Activated CD4-positive, alpha-beta T cell treated with anti-CD3 and anti-CD28 coated beads for 24 hours (primary cell): ENCODE data around the gene ADI1.
"Not testable (repeated sequence)": the region's sequence is repeated elsewhere in the genome, so short reads cannot be mapped to it uniquely, and the experiment has no call there.

Experiments used
- DNase-seq, 2 donors: peaks; one replicate each; pipeline ENCODE4 v3.0.0-alpha.2; 2020; ENCODE audit warnings: low read depth in 2 of 2

The ADI1 gene

DNA sequence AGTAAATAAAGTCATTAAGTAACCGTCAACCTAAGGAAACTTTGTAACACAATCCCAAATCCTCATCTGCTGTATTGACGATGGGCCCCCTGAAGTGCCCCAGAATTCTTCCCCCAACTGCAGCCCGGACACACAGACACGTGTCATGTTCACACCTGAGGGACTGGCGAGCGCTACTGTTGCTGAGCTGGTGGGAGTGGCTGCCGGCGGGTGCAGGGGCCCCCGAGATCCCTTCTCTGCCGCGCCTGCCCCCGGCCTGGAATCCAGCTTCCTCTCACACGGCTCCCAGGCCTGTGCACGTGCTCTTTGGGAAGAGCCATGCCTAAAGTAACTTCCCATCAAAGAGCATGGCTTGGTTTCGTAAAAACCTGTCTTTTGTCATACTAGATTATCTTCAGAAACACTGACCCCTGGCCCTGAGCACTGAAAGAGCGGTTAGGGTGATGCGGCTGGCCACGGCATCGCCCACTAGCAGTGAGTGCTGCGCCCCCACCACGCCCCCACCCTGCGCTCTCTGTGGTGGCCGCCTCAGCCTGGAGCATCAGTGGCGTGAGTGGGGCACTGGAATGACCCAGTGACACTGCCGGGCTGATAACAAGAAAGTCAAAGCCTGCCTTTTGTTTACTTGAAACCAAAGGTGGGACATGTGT, 56.0 kb downstream of the ADI1 start:
- no peak for DNase-seq

DNA sequence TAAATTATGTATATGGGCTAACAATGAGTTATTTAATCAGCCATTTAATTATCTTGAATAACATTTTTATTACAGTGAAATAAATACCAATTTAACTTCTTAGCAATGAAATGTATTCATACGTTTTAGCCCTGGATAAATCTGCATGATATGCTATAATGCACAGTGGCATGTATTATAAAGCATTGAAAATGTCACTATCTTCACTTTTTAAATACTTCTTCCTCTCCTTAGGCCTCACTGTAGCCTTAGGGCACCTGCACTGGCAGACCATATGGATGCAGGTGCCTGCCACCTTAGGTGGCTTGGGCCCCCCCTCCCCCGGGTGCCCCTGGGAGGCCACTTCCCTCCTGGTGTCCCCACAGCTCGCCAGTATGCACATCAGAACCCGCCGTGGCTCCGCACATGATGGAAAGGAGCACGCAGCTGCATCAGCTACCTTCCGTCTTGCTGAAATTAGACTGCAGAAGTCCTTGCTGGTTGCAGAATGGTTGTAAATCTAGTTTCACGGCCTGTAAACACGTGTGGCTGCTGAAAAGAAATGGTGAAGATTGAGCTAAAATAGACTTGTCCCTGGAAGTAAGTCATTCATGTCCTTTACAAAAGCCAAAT, 56.7 kb downstream of the ADI1 start:
- DNase-seq = no peak

DNA sequence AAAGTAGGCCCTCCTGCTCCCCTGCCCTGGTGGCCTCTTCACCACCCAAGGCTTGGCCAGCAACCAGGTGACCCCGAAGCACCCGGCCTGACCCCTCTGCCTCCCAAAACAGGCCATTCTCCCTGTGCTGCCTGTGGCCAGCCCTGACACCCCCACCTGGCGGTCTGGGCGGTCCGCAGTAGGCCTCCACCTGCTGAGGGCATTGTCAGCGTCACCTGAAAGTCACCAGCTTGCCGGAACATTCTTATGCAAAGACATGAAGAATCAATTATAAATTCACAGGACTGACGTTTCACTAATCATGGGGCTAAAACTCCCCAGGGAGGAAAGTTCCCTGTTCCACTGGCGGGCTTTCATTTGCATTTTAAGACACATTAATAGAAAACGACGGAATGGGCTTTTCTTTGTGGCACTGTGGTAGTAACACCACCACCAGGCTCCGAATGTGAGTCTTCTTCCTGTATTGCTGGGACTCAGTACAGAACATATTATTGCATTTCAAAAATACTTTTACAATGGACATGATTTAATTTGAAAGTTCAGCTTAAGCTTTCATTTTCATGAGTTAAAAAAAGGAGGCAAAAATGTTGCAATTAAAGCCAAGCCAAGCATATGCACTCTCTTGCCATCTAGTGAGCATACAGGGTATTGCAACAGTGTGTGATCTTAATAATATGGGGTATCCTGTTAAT, 57.4 kb downstream of the ADI1 start:
- peak in 1 of 2 donors; percentile 14 for DNase-seq

DNA sequence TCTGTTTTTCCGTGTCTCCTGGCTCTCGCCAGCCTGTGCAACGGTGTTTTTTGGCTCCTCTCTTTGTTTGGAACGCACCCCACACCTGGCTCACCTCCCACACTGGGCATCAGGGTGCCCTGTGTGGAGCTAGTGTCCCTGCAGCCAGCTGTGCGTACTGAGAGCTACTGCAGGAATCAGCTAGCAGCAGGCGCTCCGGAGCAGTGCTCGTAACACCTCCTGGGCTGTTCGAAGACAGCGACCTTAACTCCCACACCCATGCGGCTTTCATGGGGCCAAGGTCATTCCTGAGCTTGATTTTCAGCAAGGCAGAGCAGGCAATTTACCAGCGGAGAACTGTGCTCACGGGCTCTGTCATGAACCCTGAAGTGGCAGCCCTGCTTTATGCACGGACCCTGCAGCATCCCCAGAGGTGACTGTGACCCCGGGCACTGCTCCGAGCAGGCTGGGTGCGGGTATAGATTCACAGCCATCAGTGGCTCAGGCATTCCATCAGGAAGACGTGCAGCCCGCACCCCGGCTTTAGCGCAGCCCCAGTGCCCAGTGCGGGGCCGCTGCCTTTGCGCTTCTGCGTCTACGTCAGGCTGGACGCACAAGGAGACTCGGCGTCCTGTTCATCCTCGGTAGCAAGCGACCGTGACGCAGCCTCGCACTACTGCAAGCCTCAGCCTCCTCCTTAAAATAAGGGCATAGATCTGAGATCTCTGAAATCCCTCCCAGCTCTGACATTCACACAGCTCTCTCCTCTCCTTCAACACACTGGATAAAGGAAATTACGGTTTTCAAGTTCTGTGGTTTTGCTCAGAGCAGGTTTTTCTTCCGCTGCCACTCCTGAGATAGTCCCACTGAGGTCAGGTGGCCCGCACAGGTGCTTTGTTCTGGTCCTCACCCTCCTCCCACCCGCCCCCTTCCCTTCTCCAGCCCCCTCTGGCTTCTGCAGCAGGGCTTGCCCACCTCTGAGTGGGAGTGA, 58.2 kb downstream of the ADI1 start:
- no peak for DNase-seq

DNA sequence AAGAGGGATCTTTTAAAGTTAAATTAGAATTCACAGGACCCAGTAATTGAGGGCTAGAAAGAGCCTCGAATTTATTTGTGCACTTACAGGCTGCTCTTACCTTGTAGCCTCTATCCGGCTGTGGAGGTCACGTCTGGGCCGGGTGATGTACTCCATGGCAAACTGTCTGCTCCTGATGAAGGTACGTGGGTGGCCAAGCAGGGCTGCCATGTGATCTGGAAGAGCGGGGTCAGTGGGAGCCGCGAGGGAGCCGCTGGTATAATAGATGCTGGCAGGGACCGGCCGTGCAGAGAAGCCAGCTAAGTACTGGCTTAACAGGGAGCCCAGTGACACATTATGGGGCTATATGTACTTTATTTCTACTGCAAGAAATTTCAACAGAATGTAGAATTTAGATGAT, 59.2 kb downstream of the ADI1 start:
- no peak for DNase-seq

DNA sequence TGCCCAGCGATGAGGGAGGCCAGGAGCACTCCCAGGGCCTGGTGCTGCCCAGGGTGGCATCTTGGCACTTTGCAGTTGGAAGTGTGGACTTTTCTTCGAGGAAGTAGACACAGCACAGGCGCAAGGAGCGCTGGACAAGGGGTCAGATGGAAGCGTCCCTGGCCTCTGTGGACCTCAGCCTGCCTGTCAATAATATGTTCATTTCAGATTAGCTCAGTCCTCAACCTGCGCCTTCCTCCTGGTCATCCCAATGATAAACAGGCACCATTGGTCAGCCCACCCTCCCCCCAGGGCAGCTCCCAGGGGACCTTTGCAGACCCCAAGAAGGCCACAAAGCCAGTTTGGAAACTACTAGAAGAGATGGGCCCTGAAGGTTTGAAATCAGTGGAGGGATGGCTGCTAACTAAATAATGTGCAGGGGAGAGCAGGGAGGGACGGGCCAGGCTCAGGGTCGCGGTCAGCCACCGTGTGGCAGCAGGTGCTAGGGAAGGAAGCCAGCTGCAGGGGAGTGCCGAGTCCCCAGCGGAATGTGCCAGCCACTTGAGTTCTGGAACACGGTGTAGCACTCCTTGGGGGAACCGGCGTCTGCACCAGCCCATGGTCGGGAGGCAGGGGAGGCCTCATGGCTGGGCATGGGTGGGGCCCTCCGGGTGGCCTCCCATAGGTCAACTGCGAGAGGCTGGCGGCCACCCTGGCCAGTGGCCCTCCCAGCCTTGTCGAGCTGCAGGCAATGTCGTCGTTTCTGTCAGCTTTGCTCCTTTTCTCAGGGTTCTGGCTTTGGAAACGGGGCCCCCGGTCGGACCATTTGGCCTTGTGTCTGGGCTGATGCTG, 59.9 kb downstream of the ADI1 start:
- no peak for DNase-seq

DNA sequence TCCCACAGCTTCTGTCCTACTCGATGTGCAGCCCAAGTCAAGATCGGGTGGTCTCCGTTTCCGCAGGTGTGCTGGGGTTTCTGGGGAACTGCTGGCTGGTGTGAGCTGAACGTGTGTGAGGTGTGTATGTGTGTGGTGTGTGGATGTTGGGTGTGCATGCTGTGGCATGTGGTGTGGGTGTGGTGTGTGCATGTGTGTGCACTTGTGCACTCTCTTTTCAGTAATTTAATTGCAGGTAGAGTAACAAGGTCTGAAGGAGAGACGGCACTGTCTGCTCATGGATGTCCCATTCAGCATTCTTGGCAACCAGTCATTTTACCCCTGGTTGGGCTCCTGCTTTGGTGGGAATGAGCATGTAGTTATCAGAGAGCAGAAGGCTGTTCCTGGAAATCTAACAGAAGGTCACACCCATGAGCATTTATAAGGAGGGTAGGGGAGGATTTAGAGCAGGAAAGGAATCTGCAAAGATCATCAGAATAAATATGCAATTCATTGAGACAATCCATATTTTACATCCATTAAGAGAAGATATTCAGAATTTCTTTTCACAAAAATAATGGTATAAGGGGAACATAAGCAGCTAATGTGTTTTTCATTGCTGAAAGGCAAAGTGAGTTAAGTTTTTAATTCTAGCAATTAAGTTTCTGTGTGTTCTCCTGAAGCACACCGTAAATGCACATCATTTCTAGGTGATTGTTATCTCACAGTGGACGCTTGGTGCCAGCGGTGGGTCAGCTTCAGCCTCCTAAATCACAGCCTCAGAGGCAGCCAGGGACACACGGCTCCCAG, 60.7 kb downstream of the ADI1 start:
- no peak for DNase-seq

DNA sequence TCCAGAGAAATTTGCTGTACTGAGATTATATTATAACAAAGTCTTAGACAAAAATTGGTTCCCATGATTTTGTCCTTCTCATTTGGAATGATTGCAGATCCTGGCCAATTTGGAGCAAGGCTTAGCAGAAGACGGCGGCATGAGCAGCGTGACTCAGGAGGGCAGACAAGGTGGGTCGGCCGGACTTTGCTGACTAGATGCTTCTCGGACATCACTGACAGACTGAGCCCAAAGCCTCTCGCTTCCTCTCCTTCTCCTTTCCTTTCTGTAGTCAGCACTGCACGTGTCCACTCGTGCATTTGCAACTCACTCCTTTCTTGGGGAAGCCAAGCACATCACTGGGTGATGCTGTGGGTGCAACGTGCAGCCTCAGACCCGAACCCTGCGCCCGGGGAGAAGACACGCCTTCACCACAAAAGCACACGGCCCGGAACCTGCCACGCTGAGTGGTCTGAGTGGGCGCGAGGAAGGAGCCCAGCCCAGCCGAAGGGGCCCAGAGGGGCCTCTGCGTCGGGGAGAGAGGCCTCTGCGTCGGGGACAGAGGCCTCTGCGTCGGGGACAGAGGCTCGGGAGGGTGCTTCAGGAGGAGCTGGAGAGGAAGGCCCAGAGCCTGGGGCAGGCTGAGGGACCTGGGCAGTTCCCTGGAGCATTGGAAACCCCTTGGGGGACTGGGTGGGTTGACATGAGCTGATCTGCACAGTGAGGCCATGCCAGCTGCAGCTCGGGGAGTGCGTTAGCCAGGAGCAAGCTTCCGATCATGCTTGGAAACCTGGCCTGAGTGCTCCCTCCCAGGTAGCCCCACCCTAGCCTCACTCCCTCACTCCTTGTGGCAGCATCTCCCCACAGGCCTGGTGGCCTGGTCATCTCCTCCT, 61.6 kb downstream of the ADI1 start:
- no peak for DNase-seq

DNA sequence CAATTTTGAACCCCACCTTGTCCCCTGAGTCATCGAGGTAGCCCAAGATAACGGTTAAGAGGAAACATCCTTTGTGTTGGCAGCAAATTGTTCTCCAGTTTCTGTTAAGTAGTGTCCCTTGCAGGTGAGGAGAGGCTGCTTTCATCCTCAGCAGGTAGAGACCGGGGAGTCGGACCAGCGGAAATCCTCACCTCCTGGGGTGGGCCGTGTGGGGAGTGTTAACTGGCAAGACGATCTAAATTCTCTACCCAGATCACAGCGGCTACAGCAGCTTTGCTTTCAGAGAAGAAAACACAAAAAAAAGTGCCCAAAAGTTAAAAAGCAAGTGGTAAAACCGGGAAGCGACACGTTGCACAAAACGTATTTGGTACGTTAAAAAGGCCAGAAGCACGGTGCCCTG, 63.2 kb downstream of the ADI1 start:
- DNase-seq = no peak

DNA sequence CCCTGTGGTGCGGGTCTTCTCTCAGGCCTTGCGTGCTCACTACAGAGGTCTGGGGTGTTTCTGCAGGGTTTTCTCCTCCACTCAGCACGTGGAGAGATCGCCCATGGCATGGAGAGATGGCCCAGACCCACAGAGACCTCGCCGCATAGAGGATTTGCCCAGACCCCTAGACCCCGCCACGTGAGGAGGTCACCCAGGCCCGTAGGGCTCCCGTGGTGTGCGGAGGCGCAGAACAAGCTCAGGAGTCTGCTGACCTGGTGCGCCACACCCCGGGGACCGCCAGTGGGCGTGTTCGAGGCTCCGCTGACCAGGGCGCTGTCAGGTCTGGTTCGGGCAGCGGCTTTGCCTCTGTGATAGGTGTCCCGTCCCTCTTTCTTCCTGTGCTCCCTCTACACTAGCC, 64.5 kb downstream of the ADI1 start:
- DNase-seq = no peak

DNA sequence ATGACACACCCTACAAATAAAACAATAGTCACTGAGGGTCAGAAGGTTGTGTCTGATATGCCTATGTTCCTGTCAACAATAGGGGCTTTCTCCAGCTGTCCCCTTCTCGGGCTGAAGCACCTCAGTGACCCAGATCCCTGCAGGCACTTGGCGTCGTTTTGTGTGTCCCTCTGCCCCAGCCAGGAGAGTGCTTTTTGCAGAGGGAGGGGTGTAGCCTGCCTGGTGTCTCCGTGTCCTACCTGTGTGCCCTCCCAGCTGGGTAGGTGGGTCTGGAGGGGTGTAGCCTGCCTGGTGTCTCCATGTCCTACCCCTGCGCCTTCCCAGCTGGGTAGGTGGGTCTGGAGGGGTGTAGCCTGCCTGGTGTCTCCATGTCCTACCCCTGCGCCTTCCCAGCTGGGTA, 65.3 kb downstream of the ADI1 start:
- DNase-seq = not testable (repeated sequence)

DNA sequence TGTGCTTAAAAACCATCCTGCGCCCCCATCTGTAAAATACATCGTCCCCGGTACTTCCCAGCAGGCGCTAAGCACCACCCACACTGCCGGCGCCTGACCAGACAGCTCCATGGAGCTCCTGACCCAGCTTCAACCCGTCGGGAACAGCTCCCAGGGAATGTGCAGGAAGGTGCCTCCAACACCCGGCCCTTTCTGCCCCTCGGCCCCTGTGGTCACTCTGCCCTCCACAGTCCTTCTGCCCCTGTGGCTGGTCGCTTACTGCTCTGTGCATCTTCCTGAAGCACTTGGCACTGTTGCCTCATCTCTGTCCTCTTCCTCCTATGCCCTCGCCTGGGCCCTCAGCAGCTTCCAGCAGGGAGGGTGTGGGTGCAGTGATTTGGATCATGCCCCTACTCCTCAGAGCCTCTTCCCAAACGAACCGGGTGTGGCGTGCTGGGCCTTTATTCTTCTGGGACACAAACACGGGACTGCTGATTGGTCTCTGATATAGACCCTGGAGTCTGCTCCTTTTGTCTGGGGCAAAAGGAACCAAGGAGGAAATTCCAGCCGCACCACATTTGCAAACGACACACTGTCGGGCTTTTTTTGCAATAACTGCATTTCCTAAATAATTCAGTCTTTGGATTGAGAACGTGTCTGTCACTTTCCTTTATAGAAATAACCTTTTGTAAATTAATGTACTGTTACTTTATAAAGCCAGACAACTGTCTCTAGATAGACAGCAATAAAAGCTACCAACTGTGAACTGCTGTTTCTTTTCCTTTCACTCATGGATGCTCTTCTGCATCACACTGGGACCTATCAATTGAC, 65.9 kb downstream of the ADI1 start:
- DNase-seq = no peak

DNA sequence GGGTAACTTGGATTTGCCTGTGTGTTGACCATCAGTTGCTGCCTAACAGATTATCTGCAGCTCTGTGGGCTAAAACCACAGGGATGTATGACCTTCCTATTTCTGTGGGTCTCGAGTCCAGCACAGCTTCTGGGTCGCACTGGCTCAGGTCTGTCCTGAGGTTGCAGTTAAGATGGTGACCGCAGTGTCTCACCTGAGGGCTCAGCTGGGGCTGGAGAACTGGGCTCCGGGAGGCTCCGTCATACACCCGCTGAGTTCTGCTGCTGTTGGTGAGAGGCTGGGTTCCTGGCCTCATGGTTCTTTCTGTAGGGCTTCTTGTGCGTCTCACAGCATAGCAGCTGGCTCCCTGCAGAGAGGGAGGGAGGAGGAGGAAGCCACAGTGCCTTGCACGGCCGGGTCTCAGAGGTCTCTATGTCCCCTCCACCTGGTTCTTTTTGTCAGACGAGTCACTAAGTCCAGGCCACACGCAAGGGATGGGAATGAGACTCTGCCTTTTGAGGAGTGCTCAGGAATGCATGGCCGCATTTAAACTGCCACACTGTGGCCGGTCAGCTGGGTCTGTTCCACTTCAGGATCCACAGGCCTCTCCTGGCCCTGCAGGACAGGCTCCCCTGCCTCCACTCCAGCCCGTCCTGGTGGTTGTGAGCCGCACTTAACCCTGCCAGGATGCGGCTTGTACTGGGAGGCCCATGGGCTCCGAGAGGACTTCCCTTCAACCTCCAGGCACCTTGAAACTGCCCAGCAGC, 67.2 kb downstream of the ADI1 start:
- DNase-seq = no peak

DNA sequence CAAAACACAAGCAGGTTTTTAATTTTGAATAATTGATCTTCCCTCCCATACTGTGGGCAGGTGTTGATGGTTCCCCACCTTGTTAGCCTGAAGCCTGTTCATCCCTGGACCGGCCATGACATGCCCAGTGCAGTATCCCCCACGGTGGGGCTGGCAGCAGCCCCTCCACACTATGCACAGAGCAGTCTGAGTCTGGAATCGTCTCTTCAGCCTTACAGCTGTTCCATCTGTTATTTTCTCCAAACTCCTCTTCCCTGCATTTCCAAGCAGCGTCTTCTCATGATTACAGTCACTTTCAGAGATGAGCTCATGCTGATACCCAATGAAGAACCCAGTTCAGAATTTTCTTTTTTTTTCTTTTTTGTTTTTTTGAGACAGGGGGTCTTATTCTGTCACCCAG, 68.2 kb downstream of the ADI1 start:
- no peak for DNase-seq

DNA sequence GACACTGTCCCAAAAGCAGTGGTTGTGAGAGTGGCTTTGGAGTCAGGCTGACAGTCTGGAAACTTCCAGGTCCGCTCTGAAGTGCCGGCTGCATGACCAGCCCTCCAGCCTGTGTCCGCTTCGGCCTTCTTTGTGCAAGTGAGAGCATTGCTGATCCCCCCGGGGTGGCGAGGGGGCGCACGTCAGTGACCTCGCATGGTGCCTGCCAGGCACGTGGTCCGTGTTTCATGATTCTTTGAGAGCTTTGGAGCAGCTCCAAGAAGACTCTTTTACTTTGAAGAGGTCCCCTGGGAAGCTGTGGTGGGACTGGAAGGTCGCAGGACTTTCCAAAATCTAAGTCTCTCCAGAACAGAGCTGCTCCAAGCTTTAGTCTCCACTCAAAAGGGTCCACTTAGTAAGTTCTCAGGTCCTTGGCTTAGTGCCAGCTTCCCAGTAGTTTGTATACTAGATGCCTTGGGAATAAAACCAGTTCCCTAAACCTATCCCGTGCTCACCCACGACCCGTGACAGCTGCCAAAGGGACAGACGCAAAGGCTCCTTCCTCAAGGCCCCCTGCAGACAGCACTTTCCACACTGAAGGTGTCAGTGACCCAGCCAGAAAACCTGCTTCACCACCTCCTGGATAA, 68.8 kb downstream of the ADI1 start:
- DNase-seq = no peak

DNA sequence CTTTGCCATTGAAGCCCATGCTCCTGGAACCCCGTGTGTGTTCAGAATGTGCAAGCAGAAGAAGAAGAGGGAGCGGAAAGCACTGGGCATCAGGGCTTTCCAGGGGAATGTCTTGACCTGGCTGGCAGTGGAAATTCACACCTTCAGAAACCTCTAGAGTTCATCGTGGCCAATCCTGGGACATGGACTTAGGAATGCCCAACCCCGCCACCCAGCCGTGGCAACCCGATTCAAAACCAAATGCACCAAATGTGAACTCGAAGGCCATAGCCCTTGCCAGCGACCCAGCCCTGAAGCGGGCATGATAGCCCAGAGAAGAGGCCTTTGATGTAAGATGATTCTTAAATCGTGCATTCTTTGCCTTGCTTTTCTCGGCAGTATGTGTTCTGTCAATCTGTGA, 69.4 kb downstream of the ADI1 start:
- DNase-seq = no peak

DNA sequence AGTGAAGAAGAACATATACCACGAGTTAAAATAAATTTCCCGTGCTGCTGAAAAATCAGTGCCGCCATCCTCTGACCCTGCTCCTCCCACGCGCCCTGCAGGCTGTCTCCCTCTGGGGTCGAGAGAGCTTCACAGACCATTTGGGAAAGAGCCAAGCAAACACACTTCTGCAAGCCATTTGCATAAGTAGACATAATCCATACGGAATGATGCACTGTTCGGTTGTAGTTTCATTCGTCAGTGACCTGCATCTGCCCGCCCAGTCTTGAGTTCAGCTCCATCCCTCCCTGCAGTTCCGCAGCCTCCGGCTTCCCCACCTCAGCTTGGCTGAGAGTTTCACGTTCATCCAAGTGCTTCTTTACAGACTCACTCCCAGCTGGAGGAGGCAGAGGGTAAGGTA, 70.2 kb downstream of the ADI1 start:
- DNase-seq = no peak
